HepG2 (cell line): Measurements from ENCODE around the gene EMILIN1. TPM values are rescaled to one million over a fixed set of nuclear protein-coding genes. Genes with fewer than 3 reads are reported as not detected.

Experiments
- AHDC1 ChIP-seq: sonication (generic); formaldehyde crosslinking; IDR thresholded peaks from 2 replicates; pipeline ENCODE4 v1.5.1; 2020; ENCODE audit warnings: mild to moderate bottlenecking, missing genetic modification reagents, borderline replicate concordance
- BATF2 ChIP-seq: sonication (generic); formaldehyde crosslinking; IDR thresholded peaks from 2 replicates; pipeline ENCODE4 v1.8.0; 2022; ENCODE audit warnings: mild to moderate bottlenecking, missing genetic modification reagents, moderate library complexity
- EED ChIP-seq: sonication (generic); formaldehyde crosslinking; IDR thresholded peaks from 2 replicates; pipeline ENCODE4 v1.5.0; 2020; ENCODE audit warnings: mild to moderate bottlenecking, missing genetic modification reagents
- GPN1 ChIP-seq: sonication (generic); formaldehyde crosslinking; IDR thresholded peaks from 2 replicates; pipeline ENCODE4 v1.5.1; 2020; ENCODE audit warnings: missing genetic modification reagents, borderline replicate concordance
- KDM5B ChIP-seq: sonication (generic); formaldehyde crosslinking; IDR thresholded peaks from 2 replicates; pipeline ENCODE4 v1.4.0; 2020; ENCODE audit warnings: missing genetic modification reagents, mild to moderate bottlenecking, borderline replicate concordance
- PAX8 ChIP-seq: sonication (generic); formaldehyde crosslinking; IDR thresholded peaks from 2 replicates; pipeline ENCODE4 v1.8.0; 2022; ENCODE audit warnings: mild to moderate bottlenecking, missing genetic modification reagents, borderline replicate concordance
- RBM39 ChIP-seq: fragments of 200-400 bp; formaldehyde crosslinking; IDR thresholded peaks from one replicate; pipeline ENCODE4 v1.6.1; 2018; ENCODE audit warnings: antibody characterized with exemption, mild to moderate bottlenecking, low read depth, low read length; ENCODE audit not compliant: poor library complexity, severe bottlenecking
- REXO4 ChIP-seq: sonication (generic); formaldehyde crosslinking; IDR thresholded peaks from 2 replicates; pipeline ENCODE4 v1.8.0; 2022; ENCODE audit warnings: missing genetic modification reagents, mild to moderate bottlenecking, borderline replicate concordance
- SP1 ChIP-seq, 2 experiments: fragments of 450-650 bp in 1 of 2; sonication (generic) in 1 of 2; formaldehyde crosslinking in 1 of 2; IDR thresholded peaks; 2 replicates each; pipeline versions ENCODE4 v1.4.0 to v1.6.1; 2016 to 2020; ENCODE audit warnings: missing genetic modification reagents in 1 of 2
- TEAD2 ChIP-seq: sonication (generic); formaldehyde crosslinking; IDR thresholded peaks from 2 replicates; pipeline ENCODE4 v1.9.0; 2021; ENCODE audit warnings: missing genetic modification reagents
- TIGD3 ChIP-seq: sonication (generic); formaldehyde crosslinking; IDR thresholded peaks from 2 replicates; pipeline ENCODE4 v1.5.1; 2020; ENCODE audit warnings: mild to moderate bottlenecking, missing genetic modification reagents, borderline replicate concordance
- ZHX2 ChIP-seq, 2 experiments: sonication (generic) in 1 of 2; formaldehyde crosslinking in 1 of 2; IDR thresholded peaks; 2 replicates each; pipeline versions ENCODE4 v1.6.1 to v1.9.0; 2014 to 2022; ENCODE audit warnings: antibody characterized with exemption in 1 of 2, borderline replicate concordance in 1 of 2, inconsistent platforms in 1 of 2, low read depth in 1 of 2, missing genetic modification reagents in 1 of 2
- ZNF550 ChIP-seq: sonication (generic); formaldehyde crosslinking; IDR thresholded peaks from 2 replicates; pipeline ENCODE4 v1.4.0; 2020; ENCODE audit warnings: mild to moderate bottlenecking, missing genetic modification reagents, borderline replicate concordance
- polyA plus RNA-seq, 8 experiments: library from polyadenylated mRNA; depleted of rRNA in 3 of 8; stranded (reverse) in 7 of 8; unstranded in 1 of 8; fragments of >200 nt; fragmentation: Illumina TruSeq in 4 of 8; extraction: Trizol in 4 of 8; gene quantifications; 2 replicates each; pipeline versions ENCODE4 v1.2.1 to v1.2.3, GENCODE V29; 2011 to 2016; ENCODE audit warnings: low read depth in 4 of 8, missing spikeins in 1 of 8, mixed read lengths in 1 of 8; ENCODE audit not compliant: insufficient read depth in 1 of 8
- total RNA-seq, 5 experiments: library from RNA; depleted of rRNA; stranded (reverse); fragments of >200 nt; fragmentation: Illumina TruSeq; extraction: Trizol; gene quantifications; 2 replicates each; pipeline ENCODE4 v1.2.3, GENCODE V29; 2016; ENCODE audit warnings: low read depth in 1 of 5

The EMILIN1 gene
- total and polyA plus RNA-seq, 2 of the 13 experiments (the other 11 are each of a cell fraction or from before 2014, with no cell fraction given): 8.1 to 9.7 TPM

- TF ChIP-seq GPN1 (CRISPR knock-in tag) (no peak), AHDC1 (no peak), KDM5B (CRISPR knock-in tag) (peak; percentile 97), SP1 (IDR thresholded peaks at IDR 0.05) (no peak), SP1 (CRISPR knock-in tag; IDR thresholded peaks at IDR 0.05) (no peak; the same call in none of the 2 replicates), REXO4 (CRISPR knock-in tag) (no peak), RBM39 (peak; percentile 35), PAX8 (CRISPR knock-in tag) (no peak), BATF2 (CRISPR knock-in tag) (no peak), ZNF550 (CRISPR knock-in tag) (no peak), TEAD2 (CRISPR knock-in tag) (no peak), TIGD3 (CRISPR knock-in tag) (no peak), ZHX2 (IDR thresholded peaks at IDR 0.05; ENCODE audit: low read depth) (peak; percentile 91), ZHX2 (CRISPR knock-in tag; IDR thresholded peaks at IDR 0.05; ENCODE audit: borderline replicate concordance) (no peak), EED (no peak)
Observed at GRCh38 chr2:27133905-27134780, 55.7 kb downstream of the EMILIN1 start, which contains the start of gene PREB (continued).
